HG03060 (cell line): ENCODE measurements around the gene HRH2.
"Not testable (repeated sequence)": the region's sequence is repeated elsewhere in the genome, so short reads cannot be mapped to it uniquely, and the experiment has no call there.

Source experiments
- ATAC-seq: cut with Tn5 transposase; IDR thresholded peaks from one replicate; pipeline ENCODE4 v1.9.1; 2021; ENCODE audit warnings: low read depth, moderate number of reproducible peaks; ENCODE audit not compliant: unreplicated experiment

The HRH2 gene

DNA sequence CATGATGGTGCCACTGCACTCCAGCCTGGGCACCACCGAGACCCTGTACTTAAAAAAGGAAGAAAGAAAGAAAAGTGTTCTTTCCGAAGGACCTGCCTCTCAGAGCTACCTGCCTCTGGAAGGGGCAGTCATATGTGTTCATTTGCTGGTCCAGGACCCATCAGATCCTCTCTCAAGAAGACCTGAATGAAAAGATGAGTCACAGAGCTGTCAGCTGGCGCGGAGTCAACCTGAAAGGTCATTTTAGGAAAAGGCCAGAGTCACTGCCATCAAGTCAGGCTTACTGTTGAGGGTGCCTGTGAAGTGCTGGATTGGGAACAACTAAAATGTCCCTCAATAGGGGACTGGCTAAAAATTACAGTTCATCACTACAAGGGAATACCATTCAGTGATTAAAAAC, 14.9 kb upstream of the HRH2 start:
- no peak for ATAC-seq

DNA sequence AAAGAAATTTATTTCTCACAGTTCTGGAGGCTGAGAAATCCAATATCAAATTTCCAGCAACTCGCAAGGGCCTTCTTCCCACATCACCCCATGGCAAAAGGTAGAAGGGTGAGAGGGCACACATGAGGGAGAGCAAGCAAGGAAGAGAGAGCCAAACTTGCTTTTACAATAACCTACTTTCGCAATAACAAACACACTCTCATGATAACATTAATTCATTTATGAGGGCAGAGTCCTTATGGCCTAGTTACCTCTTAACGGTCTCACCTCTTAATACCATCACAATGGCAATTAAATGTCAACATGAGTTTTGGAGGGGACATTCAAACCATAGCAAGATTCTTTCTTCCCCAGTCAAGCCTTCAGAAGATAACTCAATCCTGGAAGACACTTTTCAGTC, 11.6 kb upstream of the HRH2 start:
- no peak for ATAC-seq

DNA sequence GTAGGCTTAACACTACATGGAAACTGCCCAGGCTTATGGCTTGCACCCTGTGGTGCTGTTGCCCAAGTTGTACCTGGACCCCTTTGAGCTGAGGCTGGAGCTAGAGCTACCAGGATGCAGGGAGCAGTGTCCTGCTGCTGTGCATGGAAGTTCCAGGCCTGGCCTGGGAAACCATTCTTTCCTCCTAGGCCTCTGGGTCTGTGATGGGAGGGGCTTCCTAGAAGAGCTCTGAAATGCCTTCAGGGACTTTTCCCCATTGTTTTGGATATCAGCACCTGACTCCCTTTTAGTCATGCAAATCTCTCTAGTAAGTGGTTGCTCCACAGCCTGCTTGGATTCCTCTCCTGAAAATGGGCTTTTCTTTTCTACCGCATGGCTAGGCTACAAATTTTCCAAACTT, 7.9 kb upstream of the HRH2 start:
- ATAC-seq = no peak

DNA sequence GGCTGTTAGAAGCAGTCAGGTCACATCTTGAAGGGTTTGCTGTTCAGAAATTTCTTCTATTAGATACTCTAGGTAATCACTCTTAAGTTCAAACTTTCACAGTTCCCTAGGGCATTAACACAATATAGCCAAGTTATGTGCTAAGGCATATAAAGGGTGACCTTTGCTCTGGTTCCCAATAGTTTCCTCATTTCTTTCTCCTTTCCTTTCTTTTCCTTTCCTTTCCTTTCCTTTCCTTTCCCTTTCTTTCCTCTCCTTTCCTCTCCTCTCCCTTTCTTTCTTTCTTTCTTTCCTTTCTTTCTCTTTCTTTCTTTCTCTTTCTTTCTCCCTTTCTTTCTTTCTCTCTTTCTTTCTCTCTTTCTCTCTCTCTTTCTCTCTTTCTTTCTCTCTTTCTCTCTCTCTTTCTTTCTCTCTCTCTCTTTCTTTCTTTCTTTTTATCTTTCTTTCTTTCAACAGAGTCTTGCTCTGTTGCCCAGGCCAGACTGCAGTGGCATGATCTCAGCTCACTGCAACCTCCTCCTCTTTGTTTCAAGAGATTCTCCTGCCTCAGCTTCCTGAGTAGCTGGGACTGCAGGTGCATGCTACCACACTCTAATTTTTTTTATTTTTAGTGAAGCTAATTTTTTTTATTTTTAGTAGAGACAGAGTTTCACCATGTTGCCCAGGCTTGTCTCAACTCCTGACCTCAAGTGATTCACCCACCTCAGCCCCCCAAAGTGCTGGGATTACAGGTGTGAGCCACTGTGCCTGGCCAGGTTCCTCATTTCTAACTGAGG, 7.3 kb upstream of the HRH2 start:
- not testable (repeated sequence) for ATAC-seq

DNA sequence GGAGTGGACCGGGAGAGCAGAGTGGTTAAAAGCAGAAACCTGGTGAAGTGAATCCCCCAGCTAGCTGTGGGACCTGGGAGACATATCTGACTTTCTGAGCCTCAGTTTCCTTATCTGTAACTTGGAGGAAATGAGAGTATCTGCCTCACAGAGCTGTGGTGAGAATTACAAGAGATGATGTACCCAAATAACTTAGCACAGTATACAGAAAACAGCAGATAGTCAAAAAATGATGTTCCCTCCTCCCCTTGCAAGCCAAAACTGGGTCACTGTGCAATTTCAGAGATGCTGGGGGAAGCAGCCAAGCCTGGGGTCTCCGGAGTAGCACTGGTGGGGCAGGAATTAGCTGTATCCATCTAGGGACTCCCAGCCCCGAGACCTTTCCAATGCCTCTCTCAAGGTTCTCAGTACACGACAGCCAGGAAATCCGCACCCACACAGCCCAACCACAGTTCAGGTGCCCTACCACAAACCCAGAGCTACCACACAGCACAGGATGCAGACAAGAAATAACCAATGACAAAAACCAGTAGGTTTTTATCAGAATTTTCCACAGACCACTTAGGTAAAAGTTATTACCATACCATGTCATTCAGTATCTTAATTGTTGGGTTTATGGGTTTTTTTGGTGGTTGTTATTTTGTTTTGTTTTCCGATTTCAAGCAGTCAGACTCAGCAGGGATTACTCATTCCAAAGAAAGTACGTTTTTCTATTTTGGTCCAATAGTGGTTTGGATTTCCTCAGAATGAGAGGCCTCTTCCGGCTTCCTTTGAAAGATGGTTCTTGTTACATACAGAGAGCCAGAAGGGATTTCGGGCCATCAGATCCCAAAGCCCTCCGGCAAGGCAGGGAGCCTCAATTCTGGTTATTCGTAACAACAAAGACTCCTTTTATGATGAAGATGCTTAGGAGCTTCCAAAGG, 4.9 kb upstream of the HRH2 start:
- no peak for ATAC-seq

DNA sequence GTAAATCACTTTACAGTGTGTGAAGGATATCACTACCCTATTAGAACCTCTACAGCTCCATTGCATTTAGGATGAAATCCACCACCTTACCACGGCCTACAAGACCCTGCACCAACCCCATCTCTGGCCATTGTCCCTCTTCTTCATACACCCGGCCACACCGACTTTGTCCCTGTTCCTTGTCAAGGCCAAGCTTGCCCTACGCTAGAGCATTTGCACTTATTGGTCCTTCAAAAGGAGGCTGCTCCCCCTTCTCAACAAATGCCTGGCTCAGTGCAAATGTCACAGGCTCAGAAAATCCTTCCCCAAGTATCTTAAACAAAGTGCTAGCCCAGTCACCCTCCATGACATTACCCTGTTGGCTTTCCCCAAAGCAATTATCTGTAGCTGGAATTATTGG, 4.1 kb upstream of the HRH2 start:
- ATAC-seq = no peak

DNA sequence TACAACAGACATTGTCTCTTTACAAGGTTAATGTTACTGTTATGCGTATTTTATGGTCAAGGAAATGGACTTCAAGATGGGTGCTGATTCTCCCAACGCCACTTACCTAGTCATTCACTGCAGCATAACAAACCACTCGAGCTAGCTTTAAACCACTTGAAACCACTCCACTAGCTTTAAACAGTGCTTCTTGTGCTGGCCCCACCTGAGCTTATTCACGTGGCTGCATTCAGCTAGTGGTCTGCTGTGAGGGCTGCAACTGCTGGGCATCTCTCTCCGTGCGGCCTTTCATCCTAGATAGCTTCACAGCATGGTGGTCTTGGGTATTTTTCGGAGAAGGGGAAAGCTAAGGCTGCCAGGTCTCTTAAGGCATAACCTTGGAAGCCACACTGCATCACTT, 3.5 kb upstream of the HRH2 start:
- ATAC-seq = no peak

DNA sequence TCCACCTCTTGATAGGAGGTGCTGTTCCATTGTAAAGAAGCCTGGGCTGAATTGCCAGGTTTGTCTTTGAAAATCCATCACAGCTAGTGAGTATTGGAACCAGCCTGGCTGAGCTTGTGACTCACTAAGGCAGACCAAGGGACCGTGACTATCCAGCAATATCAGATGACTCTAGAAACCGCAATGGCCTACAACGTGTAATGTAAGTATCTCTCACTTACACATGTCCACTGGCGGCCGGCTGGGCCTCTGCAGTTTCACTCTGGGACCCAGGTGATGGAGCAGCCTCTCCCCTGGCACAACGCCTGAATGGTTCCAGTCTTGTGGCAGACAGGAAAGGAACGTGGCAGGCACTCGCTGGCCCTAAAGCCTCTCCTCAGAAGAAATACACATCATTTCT, 3.1 kb upstream of the HRH2 start:
- ATAC-seq = no peak

DNA sequence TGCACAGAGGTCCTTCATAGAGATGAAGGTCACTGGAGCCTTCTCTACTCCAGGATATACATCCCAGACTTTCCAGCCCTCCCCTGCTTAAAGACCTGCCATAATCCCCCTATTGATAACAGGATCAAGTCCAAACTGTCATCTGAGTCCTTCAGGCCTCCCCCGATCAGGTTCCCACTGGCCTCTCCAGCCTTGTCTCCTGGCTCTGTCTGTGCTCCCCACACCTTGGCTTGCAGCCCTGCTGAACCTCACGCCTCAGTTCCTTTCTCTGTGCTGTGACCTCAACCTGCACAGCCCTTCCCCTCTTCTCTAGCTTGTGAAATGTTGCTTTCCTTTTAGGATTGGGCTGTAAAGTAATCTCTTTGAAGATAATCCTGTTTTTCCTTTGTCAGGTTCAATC, 2.5 kb upstream of the HRH2 start:
- no peak for ATAC-seq

DNA sequence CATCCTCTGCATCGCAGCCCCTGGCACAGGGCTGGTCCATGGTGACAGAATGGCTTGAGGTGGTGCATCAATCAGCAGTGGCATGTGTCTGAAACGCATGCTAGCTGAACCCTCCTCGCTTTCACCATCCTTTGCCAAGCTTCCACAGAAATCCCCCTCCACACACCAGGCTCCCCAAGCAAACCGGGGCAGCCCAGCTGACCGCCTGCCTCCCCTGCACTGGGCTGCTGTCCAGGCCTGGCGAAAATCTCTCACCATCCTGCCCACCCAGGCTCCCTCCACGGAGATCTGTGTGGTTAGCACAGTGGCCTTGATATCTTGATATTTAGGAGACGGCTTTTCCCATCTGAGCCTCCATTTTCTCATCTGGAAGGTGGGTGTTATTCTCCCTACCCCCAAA, 905 bp upstream of the HRH2 start:
- no peak for ATAC-seq

DNA sequence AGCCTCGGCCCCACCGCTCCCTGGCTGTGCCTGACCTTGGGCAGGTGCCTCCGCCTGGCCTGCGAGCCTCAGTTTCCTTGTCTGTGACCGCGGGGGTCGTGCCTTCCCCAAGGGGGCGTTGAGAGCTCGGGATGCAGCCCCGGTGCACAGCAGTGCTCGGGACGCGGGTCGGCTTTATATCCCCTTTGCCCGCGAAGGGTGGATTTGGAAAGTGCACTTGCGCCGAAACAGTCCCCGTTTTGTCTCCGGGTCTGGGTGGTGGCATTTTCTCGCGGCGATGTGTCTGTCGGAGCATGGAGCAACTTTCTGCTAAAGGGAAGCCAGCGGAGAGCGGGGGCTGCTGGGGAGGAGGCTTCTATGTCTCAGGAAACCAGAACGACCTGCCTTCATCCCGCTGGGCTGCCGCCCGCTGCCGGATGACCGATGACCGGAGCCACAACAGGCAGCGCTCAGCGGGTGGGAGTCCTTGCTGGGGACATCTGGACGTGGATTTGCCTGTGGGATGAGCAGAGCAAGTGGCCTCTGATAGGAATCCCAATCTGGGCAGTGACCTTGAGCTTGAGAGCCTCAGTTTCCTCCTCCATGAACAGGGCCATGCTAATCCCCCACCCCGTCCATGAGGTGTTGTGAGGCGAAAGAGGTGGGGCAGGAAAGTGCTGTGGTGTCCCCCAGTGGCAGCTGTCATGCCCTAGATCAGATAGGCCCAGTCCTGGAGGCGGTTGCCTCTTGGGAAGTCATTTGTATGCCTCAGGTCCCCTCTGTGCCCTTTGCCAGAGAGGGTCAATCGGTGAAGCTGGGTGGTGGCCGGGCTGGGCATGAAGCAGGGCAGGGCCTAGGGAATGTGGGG, 651 bp downstream of the HRH2 start:
- no peak for ATAC-seq

DNA sequence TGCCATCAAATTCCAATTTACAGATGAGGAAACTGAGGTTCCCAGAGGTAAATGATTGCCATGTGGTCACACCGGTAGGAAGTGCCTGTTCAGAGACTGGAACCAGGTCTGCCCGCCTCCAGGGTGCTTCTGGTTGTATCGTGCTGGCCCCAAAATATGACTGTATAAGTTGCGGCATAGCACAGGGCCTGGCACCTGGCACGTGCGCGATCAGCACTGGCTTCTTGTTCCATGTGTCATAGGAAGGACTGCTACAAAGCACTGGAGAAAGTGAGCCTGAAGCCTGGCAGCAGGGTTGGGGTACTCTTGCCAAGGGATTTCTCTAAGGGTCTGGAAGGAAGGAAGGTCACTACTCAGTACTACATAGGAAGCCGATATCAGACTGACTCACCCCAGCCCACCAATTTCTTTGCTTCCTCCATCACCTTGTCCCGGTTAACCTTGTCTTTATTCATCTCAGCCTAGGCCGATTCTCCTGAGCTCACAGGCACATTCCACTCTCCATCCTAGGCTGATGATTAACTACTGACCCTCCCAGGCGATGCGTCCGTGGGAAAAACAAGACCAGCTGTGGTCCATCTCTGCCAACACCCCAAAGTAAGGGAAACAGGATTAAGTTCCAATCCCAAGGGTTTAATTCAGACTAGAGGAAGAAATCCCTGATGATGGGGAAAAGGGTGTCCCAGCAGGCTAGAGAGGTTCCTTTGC, 1.8 kb downstream of the HRH2 start:
- no peak for ATAC-seq

DNA sequence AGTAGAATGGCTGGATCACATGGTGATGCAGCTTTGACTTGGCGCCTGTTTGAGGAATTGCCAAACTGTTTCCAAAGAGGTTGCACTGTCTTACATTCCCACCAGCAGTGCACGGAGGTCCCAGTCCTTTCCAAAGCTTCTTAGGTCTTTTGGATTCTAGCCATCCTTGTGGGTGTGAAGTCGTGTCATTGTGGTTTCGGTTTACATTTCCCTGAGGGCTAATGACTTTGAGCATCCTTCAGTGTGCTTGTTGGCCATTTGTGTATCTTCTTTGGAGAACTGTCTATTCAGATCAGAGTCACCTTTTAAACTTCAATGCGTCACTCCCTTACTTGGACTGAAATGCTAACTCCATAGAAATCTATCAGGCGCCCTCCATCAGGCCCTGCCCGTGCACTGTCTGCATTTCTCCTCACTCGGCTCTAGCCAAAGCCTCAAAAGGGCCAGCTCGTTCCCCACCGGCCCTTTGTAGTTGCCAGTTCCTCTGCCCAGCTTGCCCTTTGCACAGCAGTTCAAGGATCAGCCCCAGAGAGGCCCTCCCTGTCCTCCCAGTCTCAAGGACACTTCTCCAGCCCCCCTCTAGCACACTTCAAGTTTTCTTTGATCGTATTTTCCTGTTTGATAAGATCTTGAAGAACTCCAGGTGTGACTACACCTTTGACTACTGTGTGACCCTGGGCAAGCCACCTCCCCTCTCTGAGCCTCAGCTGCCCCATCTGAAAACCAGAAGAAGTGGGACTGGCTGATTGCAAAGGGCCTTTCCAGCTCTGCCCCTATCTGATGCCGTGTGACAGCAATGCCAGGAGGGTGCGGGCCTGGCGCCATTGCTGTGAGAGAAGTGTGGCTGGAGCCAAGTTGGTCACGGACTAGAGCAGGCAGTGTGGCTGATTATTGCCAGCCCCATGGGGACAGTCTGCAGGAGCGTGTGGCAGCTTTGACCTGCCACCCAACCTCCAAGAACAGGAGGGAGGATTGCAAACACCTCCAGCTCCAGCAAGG, 5.6 kb downstream of the HRH2 start:
- ATAC-seq = no peak

DNA sequence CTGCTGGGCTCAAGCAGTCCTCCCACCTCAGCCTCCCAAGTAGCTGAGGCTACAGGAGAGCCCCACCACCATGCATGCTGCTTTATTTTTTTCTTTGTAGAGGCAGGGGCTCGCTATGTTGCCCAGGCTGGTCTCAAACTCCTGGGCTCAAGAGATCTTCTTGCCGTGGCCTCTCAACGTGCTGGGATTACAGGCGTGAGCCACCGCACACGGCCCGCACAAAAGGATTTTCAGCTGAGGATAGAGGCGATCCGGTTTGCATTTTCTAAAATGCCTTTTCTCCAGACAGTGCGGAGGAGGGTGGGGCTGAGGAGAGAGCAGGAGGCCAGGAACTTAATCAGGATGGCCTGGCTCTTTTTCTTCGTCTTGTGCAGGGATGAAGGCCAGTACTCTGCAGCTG, 6.9 kb downstream of the HRH2 start:
- ATAC-seq = no peak

DNA sequence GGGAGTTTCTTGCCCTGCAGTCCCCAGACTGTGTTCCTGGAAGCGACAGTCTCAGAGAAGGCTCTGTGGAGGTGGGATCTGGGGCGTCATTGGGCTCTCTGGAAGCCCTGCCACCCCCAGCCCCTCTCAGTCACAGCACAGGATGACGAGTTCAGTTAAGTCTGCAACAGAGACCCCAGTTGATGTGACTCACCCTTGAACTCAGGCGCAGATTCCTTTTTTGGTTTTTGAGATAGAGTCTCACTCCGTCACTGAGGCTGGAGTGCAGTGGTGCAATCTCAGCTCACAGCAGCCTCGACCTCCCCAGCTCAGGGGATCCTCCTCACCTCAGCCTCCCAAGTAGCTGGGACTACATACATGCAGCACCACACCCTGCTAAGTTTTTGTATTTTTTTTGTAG, 8.3 kb downstream of the HRH2 start:
- no peak for ATAC-seq

DNA sequence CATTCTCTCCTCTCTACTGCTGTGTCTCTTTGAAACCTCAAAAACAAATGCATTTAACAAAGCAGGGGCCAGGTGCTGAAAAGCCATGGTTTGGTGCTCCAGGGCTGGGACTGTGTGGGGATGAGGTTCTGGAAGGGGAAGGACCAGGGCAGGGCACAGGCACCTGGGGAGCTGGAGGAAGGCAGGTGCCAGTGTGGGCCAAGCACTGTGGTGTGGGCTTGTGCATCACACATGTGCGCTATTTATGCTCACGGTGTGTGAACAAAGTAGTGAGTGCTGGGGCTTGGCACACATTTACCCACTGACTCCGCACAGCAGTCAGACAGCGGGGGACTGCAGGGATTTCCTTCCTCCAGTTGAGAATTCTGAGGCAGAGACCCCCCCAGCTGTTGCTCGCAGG, 10.1 kb downstream of the HRH2 start:
- ATAC-seq = no peak

DNA sequence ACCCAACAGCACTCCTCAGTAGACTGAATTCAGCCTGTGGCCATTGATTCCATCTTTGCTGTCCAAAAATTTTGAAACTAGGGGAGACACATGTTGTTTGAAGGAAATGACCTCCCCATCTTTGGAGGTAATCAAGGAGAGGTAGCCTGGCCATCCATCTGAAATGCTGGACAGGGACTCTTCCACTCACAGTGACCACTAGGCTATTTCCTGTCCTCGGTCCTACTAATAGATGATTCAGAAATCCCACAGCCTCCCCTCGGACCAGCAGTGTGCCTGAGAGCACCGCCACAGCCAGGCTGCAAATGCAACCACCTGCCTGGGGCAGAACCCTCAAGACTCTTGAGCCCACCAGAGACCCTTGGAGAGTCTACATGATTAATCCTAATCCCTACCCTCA, 12.5 kb downstream of the HRH2 start:
- ATAC-seq = no peak

DNA sequence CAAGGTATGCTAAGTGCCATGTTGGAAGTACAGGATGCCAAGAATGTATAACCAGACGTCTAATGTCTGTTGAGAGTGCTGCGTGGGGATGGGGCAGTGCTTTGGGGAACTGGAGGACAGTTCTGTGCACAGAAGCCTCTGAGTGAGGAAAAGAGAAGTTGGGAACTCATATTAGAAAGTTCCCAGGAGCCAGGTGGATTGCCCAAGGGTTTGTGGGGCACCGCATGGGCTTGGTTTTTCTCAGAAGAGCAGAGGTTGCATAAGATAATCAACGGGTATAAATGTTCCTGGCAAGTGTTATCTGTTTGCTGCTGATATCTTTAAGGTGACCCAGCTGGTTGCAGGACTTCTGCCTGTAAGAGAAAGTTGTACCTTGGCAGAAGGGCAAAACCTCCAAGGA, 13.1 kb downstream of the HRH2 start:
- ATAC-seq = no peak

DNA sequence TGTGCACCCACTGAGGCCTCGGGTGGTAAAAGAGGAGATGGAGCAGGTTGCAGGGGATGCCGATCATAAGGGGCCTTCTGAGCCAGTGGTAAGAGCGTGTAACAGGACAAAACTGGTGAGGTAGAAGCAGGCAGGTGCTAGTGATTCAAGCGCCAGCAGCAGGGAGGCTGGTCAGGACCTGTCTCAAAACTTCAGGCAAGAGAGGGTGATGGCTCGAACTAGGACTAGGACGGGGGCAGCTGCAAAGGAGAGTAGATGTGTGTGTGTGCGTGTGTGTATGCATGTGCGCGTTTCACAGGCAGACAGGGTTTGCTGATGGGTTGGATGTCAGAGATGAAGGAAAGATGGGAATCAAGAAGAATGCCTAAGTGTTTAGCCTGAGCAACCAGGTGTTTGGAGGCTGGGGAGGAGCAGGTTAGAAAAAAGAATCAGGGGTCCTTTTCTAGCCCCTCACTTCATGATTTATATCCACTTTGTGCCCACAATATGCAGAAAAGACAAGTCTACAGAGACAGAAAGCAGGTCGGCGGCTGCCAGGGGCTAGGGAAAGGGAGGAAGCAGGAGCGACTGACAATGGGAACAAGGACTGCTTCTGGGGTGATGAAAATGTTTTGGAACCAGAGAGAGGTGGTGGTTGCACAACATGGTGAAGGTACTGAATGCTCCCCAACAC, 15.2 kb downstream of the HRH2 start:
- ATAC-seq = no peak
